GM21576 (cell line): ENCODE data around the gene LRRC59.
"Not testable (repeated sequence)": the region's sequence is repeated elsewhere in the genome, so short reads cannot be mapped to it uniquely, and the experiment has no call there.

Experiments
- ATAC-seq: cut with Tn5 transposase; IDR thresholded peaks from one replicate; pipeline ENCODE4 v1.9.1; 2021; ENCODE audit warnings: mild to moderate bottlenecking, moderate library complexity; ENCODE audit not compliant: unreplicated experiment

The LRRC59 gene

GRCh38 chr17:50348522-50349242 lies 48.6 kb downstream of the LRRC59 start:
- no peak for ATAC-seq

DNA sequence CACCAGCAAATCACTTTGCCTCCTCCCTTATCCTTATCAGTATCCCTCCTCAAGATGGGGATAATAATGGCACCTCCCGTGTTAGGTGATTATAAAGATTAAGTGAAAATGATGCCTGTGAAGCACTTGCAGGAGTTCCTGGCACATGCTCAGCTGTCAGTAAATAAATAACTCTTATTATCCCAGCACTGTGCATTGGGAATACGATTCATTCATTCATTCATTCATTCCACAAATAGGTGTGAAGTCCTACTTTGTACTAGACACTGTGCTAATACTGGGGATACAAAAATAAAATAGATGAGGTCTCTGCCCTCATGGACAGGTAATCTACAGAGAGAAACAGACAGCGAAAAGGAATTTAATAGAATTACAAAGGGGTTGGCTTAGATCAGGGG lies 49.4 kb downstream of the LRRC59 start:
- ATAC-seq, result no peak

- ATAC-seq, result no peak
Measured at GRCh38 chr17:50347117-50347893, 50.0 kb downstream of the LRRC59 start.

DNA sequence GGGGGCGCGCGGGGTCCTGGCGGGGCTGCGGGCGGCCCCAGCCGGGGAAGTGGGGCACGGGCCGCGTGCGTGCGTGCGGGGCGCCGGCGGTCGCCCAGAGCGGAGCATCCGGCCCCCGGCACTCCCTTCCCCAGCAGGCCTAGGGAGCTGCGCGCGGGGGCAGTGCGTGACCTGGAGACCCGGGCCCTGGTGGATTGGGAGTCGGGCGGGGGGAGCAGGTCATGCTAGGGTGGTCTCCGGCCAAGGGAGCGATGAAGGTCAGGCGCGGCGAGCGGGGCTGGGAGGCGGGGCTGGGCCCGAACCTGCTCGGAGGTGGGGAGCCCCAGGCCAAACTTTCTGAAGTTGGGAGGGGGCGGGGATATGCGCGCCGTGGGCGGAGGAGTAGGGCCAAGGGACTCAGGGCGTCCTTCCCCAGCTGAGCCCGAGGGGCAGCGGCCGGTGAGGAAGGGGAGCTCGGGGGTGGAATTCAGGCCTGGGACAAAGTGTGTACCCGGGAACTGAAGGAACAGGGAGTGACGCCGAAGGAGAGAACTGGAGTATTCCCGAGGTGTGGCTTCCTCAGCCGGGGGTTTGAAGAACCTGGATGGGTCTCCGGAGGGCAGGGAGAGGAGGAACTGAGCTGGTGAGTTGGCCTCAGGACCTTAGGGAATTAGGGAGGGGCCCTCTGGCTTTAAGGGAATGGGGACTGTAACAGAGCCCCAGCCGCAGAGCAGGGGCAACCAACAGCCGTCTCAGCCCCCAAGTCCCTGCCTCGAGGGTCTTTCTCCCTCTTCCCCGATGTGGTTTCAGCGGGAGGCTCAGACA lies 50.8 kb downstream of the LRRC59 start:
- ATAC-seq, result peak; percentile 39

DNA sequence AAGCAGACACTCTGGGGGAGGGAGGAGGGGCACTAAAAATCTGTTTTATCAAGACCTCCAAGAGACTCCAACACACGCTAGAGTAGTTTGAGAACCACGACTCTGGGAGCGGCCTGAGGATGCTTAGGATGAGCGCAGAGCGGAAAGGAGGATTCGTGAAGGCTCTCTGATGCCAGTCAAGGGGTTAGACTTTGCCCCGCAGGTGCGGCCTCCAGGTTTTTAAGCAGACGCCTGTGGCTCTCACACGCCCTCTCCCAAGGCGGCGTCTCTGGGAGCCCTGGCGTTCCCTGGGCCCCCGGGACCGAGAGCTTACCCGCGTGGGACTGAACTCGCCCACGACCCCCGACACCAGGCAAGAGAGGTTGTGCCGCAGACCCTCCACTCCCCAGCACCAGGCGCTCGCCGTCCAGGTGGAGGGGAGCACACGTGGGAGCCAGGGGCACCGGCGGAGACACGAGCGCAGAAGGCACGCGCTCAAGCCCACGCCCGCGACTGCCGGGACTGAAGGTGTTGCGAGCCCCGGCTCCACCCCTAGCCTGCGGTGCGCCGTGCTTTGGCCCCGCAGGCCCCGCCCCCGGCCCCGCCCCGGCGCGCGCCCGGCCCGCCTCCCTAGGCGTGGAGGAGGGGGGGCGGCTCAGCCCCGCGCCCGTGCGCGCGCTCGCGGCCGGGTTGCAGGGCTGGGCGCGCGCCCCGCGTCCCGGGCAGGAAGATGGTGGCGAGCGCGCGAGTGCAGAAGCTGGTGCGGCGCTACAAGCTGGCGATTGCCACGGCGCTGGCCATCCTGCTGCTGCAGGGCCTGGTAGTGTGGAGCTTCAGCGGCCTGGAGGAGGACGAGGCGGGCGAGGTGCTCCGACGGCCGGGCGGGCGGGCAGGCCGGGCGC lies 51.7 kb downstream of the LRRC59 start, which contains the start of gene XYLT2:
TSS of gene XYLT2 (plus strand) at position 695 of the 881 bp plus-strand sequence. CDS start at position 710, 15 bp downstream.
- ATAC-seq, result peak; percentile 72

GRCh38 chr17:50344731-50345365 lies 52.5 kb downstream of the LRRC59 start:
- ATAC-seq, result no peak

DNA sequence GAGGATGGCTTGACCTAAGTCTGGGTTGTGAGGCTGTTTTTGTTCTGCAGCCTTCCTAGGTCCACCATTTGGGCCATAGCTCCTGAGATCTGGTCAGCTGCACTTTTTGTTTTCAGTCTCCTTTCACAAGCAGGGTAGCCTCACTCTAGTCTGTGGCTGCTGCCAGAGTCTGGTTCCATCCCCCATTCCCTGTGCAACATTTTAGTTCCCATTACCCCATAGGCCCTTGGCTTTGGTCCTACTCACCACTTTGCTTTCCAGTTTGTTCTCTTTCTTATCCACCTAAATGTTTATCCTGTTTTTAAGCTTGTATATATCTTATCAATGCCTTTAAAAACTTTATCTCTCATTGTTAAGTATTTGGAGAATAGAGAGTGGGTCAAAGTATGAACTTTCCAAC lies 57.9 kb downstream of the LRRC59 start:
- ATAC-seq, result no peak

DNA sequence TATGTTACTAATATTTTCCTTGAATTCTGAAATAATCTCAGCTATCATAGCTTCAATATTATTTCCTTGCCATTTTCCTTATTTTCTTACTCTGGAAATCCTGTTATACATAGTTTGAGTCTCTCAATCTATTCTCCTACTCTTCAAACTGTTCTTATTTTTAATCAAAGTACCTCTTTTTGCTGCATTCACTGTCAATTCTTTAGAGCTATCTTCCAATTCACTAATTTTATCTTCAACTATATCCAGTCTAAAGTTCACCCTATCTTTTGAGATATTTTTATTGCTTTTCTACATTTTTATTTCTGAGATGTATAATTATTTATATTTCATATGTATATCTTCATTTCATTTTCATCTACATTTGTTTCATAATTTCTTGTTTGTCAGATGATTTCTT lies 58.7 kb downstream of the LRRC59 start:
- no peak for ATAC-seq

DNA sequence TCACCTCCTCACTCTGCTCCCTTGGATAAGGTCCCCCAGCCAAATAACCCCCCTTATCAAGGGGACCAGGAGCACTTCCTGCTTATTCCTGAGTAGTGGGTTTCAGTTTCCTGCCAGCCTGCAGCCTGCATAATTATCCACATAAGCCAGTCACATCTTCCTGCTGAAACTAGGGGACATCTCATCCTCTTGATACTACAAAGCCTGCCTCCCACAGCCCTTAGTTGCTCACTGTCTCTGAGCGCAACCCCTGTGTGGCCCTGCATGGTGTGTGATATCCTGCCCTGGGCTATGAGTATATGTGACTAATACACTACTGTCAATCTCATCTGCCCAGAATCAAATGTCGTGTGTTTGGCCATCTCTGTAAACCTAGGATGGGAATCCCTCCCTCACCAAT lies 59.4 kb downstream of the LRRC59 start:
- no peak for ATAC-seq

DNA sequence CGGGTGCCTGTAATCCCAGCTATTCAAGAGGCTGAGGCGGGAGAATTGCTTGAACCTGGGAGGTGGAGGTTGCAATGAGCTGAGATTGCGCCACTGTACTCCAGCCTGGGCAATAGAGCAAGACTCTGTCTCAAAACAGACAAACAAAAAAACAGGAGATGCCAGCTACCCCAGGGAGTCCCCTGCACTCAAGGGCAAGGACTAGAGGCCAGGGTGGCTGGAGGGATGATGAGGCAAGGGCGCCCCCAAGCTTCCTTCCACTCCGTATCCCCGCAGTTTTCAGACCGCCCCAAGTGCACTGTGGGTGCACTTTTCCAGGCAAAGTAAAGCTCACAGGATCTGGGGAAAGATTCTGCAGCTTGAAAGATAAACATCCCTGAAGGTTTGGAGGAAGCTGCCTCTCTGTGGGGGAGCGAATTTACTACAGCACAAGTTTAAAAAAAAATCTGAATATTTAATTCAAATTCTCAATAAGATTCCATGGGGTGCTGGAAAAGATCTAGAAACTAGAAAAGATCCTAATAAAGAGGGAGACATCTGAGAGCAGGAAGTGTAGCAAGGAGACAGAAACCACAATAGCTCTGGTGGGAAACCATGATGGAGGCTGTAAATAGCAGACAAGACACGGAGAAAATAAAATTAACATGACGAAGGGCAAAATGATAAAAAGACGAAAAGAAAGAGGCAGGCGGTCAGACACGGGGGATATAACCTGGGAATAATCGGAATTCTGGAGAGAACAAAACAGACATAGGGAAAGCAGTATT lies 63.8 kb downstream of the LRRC59 start:
- ATAC-seq, result not testable (repeated sequence)

GRCh38 chr17:50332196-50332595 lies 65.1 kb downstream of the LRRC59 start:
- ATAC-seq, result no peak
